OCI-LY1 (cell line): ENCODE results near the gene HINT2.

Experiments
- H2AFZ ChIP-seq: fragments of 200-600 bp; sonication (generic), shearing (Covaris generic); 2 replicates; pipeline ENCODE4 v1.6.0; 2014; ENCODE audit warnings: antibody characterized with exemption, mild to moderate bottlenecking, low read length
- H3F3A ChIP-seq: fragments of 200-600 bp; sonication (generic), shearing (Covaris generic); 2 replicates; pipeline ENCODE4 v1.6.0; 2014; ENCODE audit warnings: mild to moderate bottlenecking, antibody characterized with exemption, low read length, moderate library complexity; ENCODE audit not compliant: insufficient read depth
- H3K27ac ChIP-seq: fragments of 200-600 bp; sonication (generic); 2 replicates; pipeline ENCODE4 v1.5.1; 2014; ENCODE audit warnings: low read length, mixed run types, mild to moderate bottlenecking, low read depth; ENCODE audit not compliant: poor library complexity, severe bottlenecking
- H3K27me3 ChIP-seq: fragments of 200-600 bp; sonication (generic); 2 replicates; pipeline ENCODE4 v1.6.0; 2014; ENCODE audit warnings: antibody characterized with exemption, mild to moderate bottlenecking, low read length, moderate library complexity; ENCODE audit not compliant: insufficient read depth
- H3K36me3 ChIP-seq: fragments of 200-600 bp; sonication (generic); 2 replicates; pipeline ENCODE4 v1.6.1; 2014; ENCODE audit warnings: mild to moderate bottlenecking, antibody characterized with exemption, low read length, moderate library complexity, mixed read lengths; ENCODE audit not compliant: insufficient read depth
- H3K4me1 ChIP-seq: fragments of 200-600 bp; sonication (generic); 2 replicates; pipeline ENCODE4 v1.5.1; 2014; ENCODE audit warnings: mild to moderate bottlenecking, low read length, moderate library complexity; ENCODE audit not compliant: insufficient read depth, severe bottlenecking
- H3K4me2 ChIP-seq: fragments of 200-600 bp; sonication (generic), shearing (Covaris generic); 2 replicates; pipeline ENCODE4 v1.6.1; 2014; ENCODE audit warnings: low read length
- H3K4me3 ChIP-seq: fragments of 200-600 bp; sonication (generic); 2 replicates; pipeline ENCODE4 v1.5.1; 2014; ENCODE audit warnings: low read length, low read depth, mild to moderate bottlenecking, mixed read lengths; ENCODE audit not compliant: poor library complexity, severe bottlenecking
- H3K79me2 ChIP-seq: fragments of 200-600 bp; shearing (Covaris generic); 2 replicates; pipeline ENCODE4 v1.6.1; 2016; ENCODE audit warnings: mixed run types, low read length, mixed read lengths; ENCODE audit not compliant: insufficient read depth
- H3K9ac ChIP-seq: fragments of 200-600 bp; sonication (generic), shearing (Covaris generic); 2 replicates; pipeline ENCODE4 v1.6.1; 2014; ENCODE audit warnings: mild to moderate bottlenecking, low read length, mixed read lengths
- H3K9me2 ChIP-seq: fragments of 200-600 bp; sonication (generic), shearing (Covaris generic); 2 replicates; pipeline ENCODE4 v1.6.1; 2014; ENCODE audit warnings: low read depth, mild to moderate bottlenecking, low read length, mixed read lengths
- H3K9me3 ChIP-seq: fragments of 200-600 bp; shearing (Covaris generic); 2 replicates; pipeline ENCODE4 v1.6.1; 2014; ENCODE audit warnings: low read length, mixed read lengths
- H4K20me1 ChIP-seq: fragments of 200-600 bp; sonication (generic), shearing (Covaris generic); 2 replicates; pipeline ENCODE4 v1.6.0; 2016; ENCODE audit warnings: mild to moderate bottlenecking, low read length; ENCODE audit not compliant: insufficient read depth
- CTCF ChIP-seq: fragments of 200-600 bp; sonication (generic), shearing (Covaris generic); IDR thresholded peaks from 2 replicates; pipeline ENCODE4 v1.5.1; 2017; ENCODE audit warnings: mild to moderate bottlenecking, antibody characterized with exemption, low read length, moderate library complexity, mixed read lengths
- EZH2 ChIP-seq: fragments of 200-600 bp; sonication (generic), shearing (Covaris generic); IDR thresholded peaks from 2 replicates; pipeline ENCODE4 v1.8.0; 2017; ENCODE audit warnings: borderline replicate concordance, mixed run types, mild to moderate bottlenecking, antibody characterized with exemption, low read length, moderate library complexity, mixed read lengths

HINT2 gene

GRCh38 chr9:35792826-35793225 lies 22.0 kb downstream of the HINT2 start:
- Histone ChIP-seq H3K9ac (no peak overlapping the region), H3K27me3 (no peaks in the 10 kb centered on the region), H3K4me3 (no peak overlapping the region)

GRCh38 chr9:35792024-35792813 lies 22.6 kb downstream of the HINT2 start:
- H3K9ac ChIP-seq: no peak overlapping the region
- peaks cover 4% of the 10 kb centered on the region; the same call in 1 of the 2 replicates for H3K36me3 ChIP-seq
- H3K9me3 ChIP-seq: no peaks in the 10 kb centered on the region
- no peaks in the 10 kb centered on the region for H3K27me3 ChIP-seq
- H3K79me2 ChIP-seq: no peaks in the 10 kb centered on the region
- H3K9me2 ChIP-seq: no peaks in the 10 kb centered on the region
- H3K27ac ChIP-seq: no peak overlapping the region
- no peak overlapping the region for H3K4me3 ChIP-seq
- H4K20me1 ChIP-seq: no peaks in the 10 kb centered on the region
- no peak overlapping the region for H2AFZ ChIP-seq
- no peaks in the 10 kb centered on the region for H3K4me1 ChIP-seq
- TF ChIP-seq CTCF: no peak
- no peak for TF ChIP-seq EZH2
- H3K4me2 ChIP-seq: no peak overlapping the region
- H3F3A ChIP-seq: no peaks in the 10 kb centered on the region

More at GRCh38 chr9:35792826-35793225, 22.0 kb downstream of the HINT2 start:
- Histone ChIP-seq H3K79me2 (no peaks in the 10 kb centered on the region), H3F3A (no peaks in the 10 kb centered on the region), H3K9me3 (no peaks in the 10 kb centered on the region), H3K36me3 (peaks cover 4% of the 10 kb centered on the region; the same call in 1 of the 2 replicates), H4K20me1 (no peaks in the 10 kb centered on the region), H3K27ac (no peak overlapping the region), H2AFZ (no peak overlapping the region), H3K9me2 (no peaks in the 10 kb centered on the region), H3K4me2 (no peak overlapping the region), H3K4me1 (no peaks in the 10 kb centered on the region)
- no peak for TF ChIP-seq CTCF
- no peak for TF ChIP-seq EZH2

- H3K4me1 ChIP-seq: no peaks in the 10 kb centered on the region
- TF ChIP-seq CTCF (no peak), EZH2 (no peak)
- H2AFZ ChIP-seq: no peak within 1 kb of the TSS
- H3K9me2 ChIP-seq: no peaks in the 10 kb centered on the region
- H3K36me3 ChIP-seq: peaks cover 4% of the 10 kb centered on the region; the same call in 1 of the 2 replicates
- H3F3A ChIP-seq: no peaks in the 10 kb centered on the region
- H3K4me2 ChIP-seq: no peak within 1 kb of the TSS
- H3K9ac ChIP-seq: no peak within 1 kb of the TSS
- H3K27ac ChIP-seq: no peak within 1 kb of the TSS
- no peak within 1 kb of the TSS for H3K4me3 ChIP-seq
- no peaks in the 10 kb centered on the region for H3K9me3 ChIP-seq
- no peaks in the 10 kb centered on the region for H4K20me1 ChIP-seq
- H3K79me2 ChIP-seq: no peaks in the 10 kb centered on the region
- no peaks in the 10 kb centered on the region for H3K27me3 ChIP-seq
Observed at GRCh38 chr9:35791297-35791921, 23.4 kb downstream of the HINT2 start, which contains the start of gene NPR2. NPR2 (plus strand) TSS chr9:35791591; CDS start chr9:35792409, 818 bp downstream.
